Tracheal epithelial cell (primary cell): ENCODE results near the gene EEF1A2. TPM values are rescaled to one million over a fixed set of nuclear protein-coding genes. Genes with fewer than 3 reads are reported as not detected.

ENCODE experiments used
- total RNA-seq: library from RNA; depleted of rRNA; stranded (reverse); fragments of >200 nt; gene quantifications from 2 replicates; pipeline ENCODE4 v1.2.1, GENCODE V29; 2014

EEF1A2 gene
- total RNA-seq = 0.43 and 0.96 TPM in 2 replicates

DNA sequence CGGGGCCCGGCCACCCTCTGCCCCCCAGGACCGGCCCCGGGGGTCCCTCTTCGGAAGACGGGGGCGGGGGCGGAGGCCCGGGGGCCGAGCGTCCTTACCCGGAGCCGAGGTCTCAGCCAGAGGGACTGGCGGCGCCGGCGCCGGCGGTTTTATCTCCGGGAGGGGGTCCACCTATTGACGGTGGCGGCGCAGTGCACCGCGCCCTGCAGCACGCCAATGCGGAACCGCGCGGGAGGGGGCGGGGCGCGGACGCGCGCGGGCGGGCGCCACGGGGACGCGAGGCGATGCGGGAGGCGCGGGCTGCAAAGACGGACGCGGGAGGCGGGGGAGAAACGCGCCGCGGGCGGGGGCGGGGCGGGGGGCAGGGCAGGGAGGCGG lies at the start of gene EEF1A2:
Gene EEF1A2 (minus strand): TSS at position 124 of the 378 bp plus-strand sequence. CDS start 1,320 bp downstream, outside the sequence.

DNA sequence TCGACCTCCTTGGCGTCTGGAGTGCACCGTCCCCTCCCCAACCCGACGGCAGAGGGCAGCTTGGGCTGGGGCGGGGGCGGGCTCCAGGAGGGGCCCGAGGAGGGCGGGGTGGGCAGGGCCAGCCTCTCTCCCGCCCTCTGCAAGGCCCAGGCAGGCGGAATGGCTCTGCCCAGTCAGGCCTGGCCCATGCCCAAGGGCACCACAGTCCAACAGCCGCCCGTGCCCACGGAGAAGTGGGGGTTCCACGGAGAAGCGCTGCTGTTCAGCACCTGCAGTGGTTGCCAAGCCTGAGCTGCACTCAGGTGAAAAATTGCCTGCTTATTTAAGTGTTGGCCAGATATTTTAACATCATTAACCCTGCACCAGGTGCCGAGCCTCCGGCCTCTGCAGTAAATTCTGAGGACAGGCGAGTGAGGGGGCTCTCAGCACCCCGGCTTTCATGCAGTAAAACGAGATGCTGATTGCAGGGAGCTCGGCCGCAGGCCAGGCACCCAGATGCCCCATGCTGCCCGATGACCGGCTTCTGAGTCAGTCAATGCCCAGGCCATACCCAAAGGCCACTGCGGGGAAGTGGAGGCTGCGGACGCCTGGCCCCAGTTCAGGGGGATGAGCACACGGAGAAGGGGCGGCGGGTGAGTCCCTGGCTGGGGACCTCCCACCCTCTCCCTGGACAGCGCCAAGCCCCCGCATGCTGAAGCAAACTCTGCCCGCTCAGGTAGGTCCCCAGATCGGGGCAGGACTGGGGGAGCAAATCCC lies 49.0 kb upstream of the EEF1A2 start, which contains the start of gene SRMS:
Gene SRMS (minus strand): TSS at position 25 of the 756 bp plus-strand sequence. CDS start 286 bp downstream, outside the sequence.

DNA sequence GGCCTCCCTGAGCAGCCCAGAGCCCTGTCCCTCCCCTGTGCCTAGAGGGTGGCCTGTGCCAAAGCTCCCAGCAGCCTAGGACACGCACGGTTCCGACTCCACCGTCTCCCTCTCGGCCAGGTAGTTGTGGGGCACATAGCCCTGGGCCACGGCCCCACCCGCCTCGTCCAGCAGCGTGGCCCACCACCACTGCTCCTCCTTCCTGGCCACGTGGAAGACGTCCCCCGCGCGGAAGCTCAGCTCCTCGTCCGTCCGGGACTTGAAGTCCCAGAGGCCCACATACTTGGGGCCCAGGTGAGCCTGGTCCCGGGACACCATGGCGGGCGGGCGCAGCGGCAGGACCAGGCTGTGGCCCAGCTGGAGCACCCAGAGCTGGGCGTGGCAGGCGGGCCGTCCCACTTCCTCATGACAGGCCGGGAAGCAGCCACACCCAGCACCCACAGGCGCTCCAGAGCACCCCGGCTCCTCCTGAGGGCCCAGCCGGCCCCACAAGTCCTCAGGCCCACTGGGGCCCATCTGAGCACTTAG lies 38.2 kb upstream of the EEF1A2 start, which contains the start of gene PTK6:
Gene PTK6 (minus strand): TSS at position 380 of the 528 bp plus-strand sequence. CDS start 62 bp downstream, at position 318.

DNA sequence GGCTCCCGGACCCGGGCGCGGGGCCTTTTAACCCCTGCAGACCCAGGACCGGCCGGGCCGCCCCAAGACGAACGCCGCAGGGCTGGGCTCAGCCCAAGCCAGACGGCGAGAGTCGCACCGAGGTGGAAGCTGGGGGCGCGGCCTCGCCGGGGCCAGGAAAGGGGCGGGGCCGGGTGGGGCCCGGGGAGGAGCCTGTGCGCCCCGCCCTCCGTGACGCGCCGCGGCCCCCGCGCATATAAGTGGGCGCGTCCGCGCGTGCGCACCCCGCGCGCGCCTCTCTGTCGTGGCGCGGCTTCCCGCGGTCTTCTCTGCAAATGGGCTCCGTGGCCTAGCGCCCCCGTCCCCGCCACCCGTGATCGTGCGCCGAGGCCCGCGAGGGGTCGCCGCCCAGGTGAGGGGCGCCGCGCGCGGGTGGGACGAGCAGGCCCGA lies 21.6 kb upstream of the EEF1A2 start, which contains the start of gene PPDPF:
Gene PPDPF (plus strand): TSS at position 262 of the 430 bp plus-strand sequence. CDS start 544 bp downstream, outside the sequence.

DNA sequence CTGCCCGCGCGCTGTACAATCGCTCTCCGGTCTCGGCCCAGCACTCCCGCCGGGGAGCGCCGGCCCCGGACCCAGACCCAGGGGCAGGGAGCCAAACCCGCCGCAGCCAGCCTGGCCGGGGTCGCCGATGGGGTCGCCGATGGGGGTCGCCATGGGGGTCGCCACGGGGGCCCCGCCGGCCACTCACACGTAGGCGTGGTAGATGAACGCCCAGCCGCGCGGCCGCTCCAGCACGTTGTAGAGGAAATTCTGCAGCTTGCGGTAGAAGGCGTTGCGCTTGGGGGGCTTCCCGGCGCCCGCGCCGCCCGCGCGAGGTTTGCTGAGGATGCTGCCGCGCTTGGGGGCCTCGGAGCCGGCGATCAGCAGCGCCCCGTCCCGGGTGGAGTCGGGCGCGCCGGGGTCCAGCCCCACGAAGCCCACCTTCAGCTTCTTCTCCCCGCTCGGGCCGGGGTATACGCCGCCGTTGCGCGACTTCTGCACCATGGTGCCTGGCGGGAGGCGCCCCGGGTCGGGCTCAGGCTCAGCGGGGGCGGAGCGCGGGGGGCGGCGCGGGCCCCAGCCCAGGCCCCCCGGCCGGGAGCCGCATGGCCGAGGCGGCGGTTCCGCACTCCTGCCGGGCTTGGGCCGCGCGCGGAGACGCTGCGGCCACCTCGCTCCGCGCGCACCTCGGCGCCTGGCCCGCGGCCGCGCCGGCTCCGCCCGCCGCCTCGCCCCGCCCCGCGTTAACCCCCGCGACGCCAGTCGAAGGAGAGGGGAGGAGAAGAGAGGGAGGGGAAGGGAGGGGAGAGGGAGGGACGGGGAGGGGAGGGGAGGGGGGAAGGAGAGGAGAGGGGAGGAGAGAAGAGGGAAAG lies 26.7 kb downstream of the EEF1A2 start, which contains the start of gene KCNQ2:
Gene KCNQ2 (minus strand): TSS at position 675 of the 851 bp plus-strand sequence. CDS start 192 bp downstream, at position 483.

Other genes starting within 250 kb of the EEF1A2 start
- 1.2 TPM in 1 of 2 replicates, not detected in the other for gene NKAIN4, start 244.6 kb downstream of the EEF1A2 start, total RNA-seq
- 34.5 and 55.9 TPM in 2 replicates for gene ARFGAP1, start 226.3 kb downstream of the EEF1A2 start, total RNA-seq
- gene COL20A1, start 205.9 kb downstream of the EEF1A2 start, total RNA-seq = not detected in 2 replicates
- gene CHRNA4, start 137.7 kb downstream of the EEF1A2 start, total RNA-seq = not detected in 2 replicates
- not detected in 2 replicates for gene KCNQ2, start 26.4 kb downstream of the EEF1A2 start, total RNA-seq
- gene PPDPF, start 21.7 kb upstream of the EEF1A2 start, total RNA-seq = 66.5 and 77.1 TPM in 2 replicates
- 31.1 and 59.7 TPM in 2 replicates for gene PTK6, start 38.3 kb upstream of the EEF1A2 start, total RNA-seq
- 0.43 TPM in 1 of 2 replicates, not detected in the other for gene SRMS, start 48.7 kb upstream of the EEF1A2 start, total RNA-seq
- 0.85 and 3.1 TPM in 2 replicates for gene FNDC11, start 55.1 kb upstream of the EEF1A2 start, total RNA-seq
- gene HELZ2, start 75.2 kb upstream of the EEF1A2 start, total RNA-seq = 20.7 and 80.2 TPM in 2 replicates
- gene GMEB2, start 128.0 kb upstream of the EEF1A2 start, total RNA-seq = 11.1 and 15.3 TPM in 2 replicates
- gene STMN3, start 154.3 kb upstream of the EEF1A2 start, total RNA-seq = 0.85 and 7.7 TPM in 2 replicates
- 2.8 and 5.3 TPM in 2 replicates for gene RTEL1, start 159.2 kb upstream of the EEF1A2 start, total RNA-seq
- 7.5 and 254 TPM in 2 replicates for gene TNFRSF6B, start 197.6 kb upstream of the EEF1A2 start, total RNA-seq
- 17.5 and 42.9 TPM in 2 replicates for gene ARFRP1, start 208.9 kb upstream of the EEF1A2 start, total RNA-seq
- gene ZGPAT, start 209.0 kb upstream of the EEF1A2 start, total RNA-seq = 13.2 and 21.2 TPM in 2 replicates
- gene LIME1, start 237.6 kb upstream of the EEF1A2 start, total RNA-seq = 1.7 and 2.7 TPM in 2 replicates
- 26.3 and 44.1 TPM in 2 replicates for gene SLC2A4RG, start 240.7 kb upstream of the EEF1A2 start, total RNA-seq